ENCODE measurements around the gene CDKN1A.

CDKN1A gene

GRCh38 chr6:36636687-36637418 lies 41.7 kb upstream of the CDKN1A start:
- no peak for TF ChIP-seq OVOL3 (tag by site-specific recombination; IDR thresholded peaks at IDR 0.05)
- no peak for TF ChIP-seq REST (tag by site-specific recombination; IDR thresholded peaks at IDR 0.05)
- TF ChIP-seq ZNF10 (tag by site-specific recombination; IDR thresholded peaks at IDR 0.05) = no peak
- no peak for TF ChIP-seq ZNF202 (tag by site-specific recombination; IDR thresholded peaks at IDR 0.05; ENCODE audit: borderline replicate concordance)
- TF ChIP-seq ZNF704 (tag by site-specific recombination; IDR thresholded peaks at IDR 0.05) = no peak
- no peak for TF ChIP-seq ZNF114 (tag by site-specific recombination; IDR thresholded peaks at IDR 0.05)
- no peak for TF ChIP-seq TSHZ1 (tag by site-specific recombination; IDR thresholded peaks at IDR 0.05; ENCODE audit: borderline replicate concordance)
- no peak for TF ChIP-seq ZNF560 (tag by site-specific recombination; IDR thresholded peaks at IDR 0.05; ENCODE audit: borderline replicate concordance)
- TF ChIP-seq ZNF239 (tag by site-specific recombination; IDR thresholded peaks at IDR 0.05) = no peak
- TF ChIP-seq ZBTB49 (tag by site-specific recombination; IDR thresholded peaks at IDR 0.05; ENCODE audit: low read depth) = no peak
- no peak for TF ChIP-seq ZNF335 (tag by site-specific recombination; conservative IDR thresholded peaks at IDR 0.05)
- no peak for TF ChIP-seq ZNF624 (tag by site-specific recombination; IDR thresholded peaks at IDR 0.05)
- CTCF ChIA-PET = interaction anchor here (0.5 to 1.7 kb wide), 7 partner anchors 14 to 129 kb away, joined by 3 to 5 read pairs (median 4); no protein-coding TSS in a partner anchor
- H3K4me1 ChIP-seq (ENCODE audit: control insufficient read depth, insufficient read depth, low read length) = 0 out of 2 replicates have a peak, but pooled peaks cover 3% of the 10 kb centered on the region
- H3K36me3 ChIP-seq (ENCODE audit: control insufficient read depth in 2 of 2, insufficient read depth in 1 of 2, low read length in 2 of 2) = no peaks in the 10 kb centered on the region
- POLR2A ChIA-PET = interaction anchor here (0.6 kb wide), 1 partner anchor 35 kb away, joined by 3 read pairs; no protein-coding TSS in a partner anchor
- H3K27ac ChIP-seq (ENCODE audit: extremely low read depth, low read depth, low read length) = no peak overlapping the region
- no peaks in the 10 kb centered on the region for H3K9me3 ChIP-seq (ENCODE audit: control insufficient read depth, insufficient read depth, low read depth, low read length)
- H3K4me3 ChIP-seq (ENCODE audit: low read depth, low read length) = no peak overlapping the region

GRCh38 chr6:36638579-36638978 lies 39.9 kb upstream of the CDKN1A start:
- Histone ChIP-seq H3K4me3 (ENCODE audit: low read depth, low read length) (no peak overlapping the region), H3K9me3 (ENCODE audit: control insufficient read depth, insufficient read depth, low read depth, low read length) (no peaks in the 10 kb centered on the region), H3K27ac (ENCODE audit: extremely low read depth, low read depth, low read length) (no peak overlapping the region), H3K4me1 (ENCODE audit: control insufficient read depth, insufficient read depth, low read length) (peaks cover 9% of the 10 kb centered on the region), H3K36me3 (ENCODE audit: control insufficient read depth in 2 of 2, insufficient read depth in 1 of 2, low read length in 2 of 2) (no peaks in the 10 kb centered on the region)
- ChIA-PET CTCF (interaction anchor here (0.7 to 0.8 kb wide), 2 partner anchors 15 to 120 kb away, joined by 3 to 4 read pairs; no protein-coding TSS in a partner anchor), POLR2A (no interaction called here)
- TF ChIP-seq ZNF501 (tag by site-specific recombination; IDR thresholded peaks at IDR 0.05) (no peak), KLF1 (tag by site-specific recombination; IDR thresholded peaks at IDR 0.05) (no peak), ZNF2 (tag by site-specific recombination; IDR thresholded peaks at IDR 0.05) (no peak), ZFP41 (tag by site-specific recombination; IDR thresholded peaks at IDR 0.05; ENCODE audit: borderline replicate concordance) (no peak), ZBTB1 (tag by site-specific recombination; IDR thresholded peaks at IDR 0.05) (no peak)
- TF ChIP-seq, protein P1, sequence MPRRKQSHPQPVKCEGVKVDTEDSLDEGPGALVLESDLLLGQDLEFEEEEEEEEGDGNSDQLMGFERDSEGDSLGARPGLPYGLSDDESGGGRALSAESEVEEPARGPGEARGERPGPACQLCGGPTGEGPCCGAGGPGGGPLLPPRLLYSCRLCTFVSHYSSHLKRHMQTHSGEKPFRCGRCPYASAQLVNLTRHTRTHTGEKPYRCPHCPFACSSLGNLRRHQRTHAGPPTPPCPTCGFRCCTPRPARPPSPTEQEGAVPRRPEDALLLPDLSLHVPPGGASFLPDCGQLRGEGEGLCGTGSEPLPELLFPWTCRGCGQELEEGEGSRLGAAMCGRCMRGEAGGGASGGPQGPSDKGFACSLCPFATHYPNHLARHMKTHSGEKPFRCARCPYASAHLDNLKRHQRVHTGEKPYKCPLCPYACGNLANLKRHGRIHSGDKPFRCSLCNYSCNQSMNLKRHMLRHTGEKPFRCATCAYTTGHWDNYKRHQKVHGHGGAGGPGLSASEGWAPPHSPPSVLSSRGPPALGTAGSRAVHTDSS (tag by site-specific recombination; IDR thresholded peaks at IDR 0.05) = no peak
- TF ChIP-seq, protein P2, sequence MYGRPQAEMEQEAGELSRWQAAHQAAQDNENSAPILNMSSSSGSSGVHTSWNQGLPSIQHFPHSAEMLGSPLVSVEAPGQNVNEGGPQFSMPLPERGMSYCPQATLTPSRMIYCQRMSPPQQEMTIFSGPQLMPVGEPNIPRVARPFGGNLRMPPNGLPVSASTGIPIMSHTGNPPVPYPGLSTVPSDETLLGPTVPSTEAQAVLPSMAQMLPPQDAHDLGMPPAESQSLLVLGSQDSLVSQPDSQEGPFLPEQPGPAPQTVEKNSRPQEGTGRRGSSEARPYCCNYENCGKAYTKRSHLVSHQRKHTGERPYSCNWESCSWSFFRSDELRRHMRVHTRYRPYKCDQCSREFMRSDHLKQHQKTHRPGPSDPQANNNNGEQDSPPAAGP (tag by site-specific recombination; IDR thresholded peaks at IDR 0.05) = no peak
